Stimulated activated naive CD8-positive, alpha-beta T cell treated with anti-CD3 and anti-CD28 coated beads, Interleukin-15, Interleukin-2, amounts not matched to agents 100 ng/mL and 50 ng/mL, for 24 hours (primary cell): Measurements from ENCODE around the gene SMURF1.
"Not testable (repeated sequence)": the region's sequence is repeated elsewhere in the genome, so short reads cannot be mapped to it uniquely, and the experiment has no call there.

Experiments
- H3K27ac Mint-ChIP-seq: one replicate; pipeline ENCODE4 v1.8.0; 2021; ENCODE audit warnings: mild to moderate bottlenecking, mixed read lengths
- H3K27me3 Mint-ChIP-seq: one replicate; pipeline ENCODE4 v1.8.0; 2021; ENCODE audit warnings: mixed read lengths
- H3K36me3 Mint-ChIP-seq: one replicate; pipeline ENCODE4 v1.8.0; 2021; ENCODE audit warnings: low read depth, mixed read lengths
- H3K4me1 Mint-ChIP-seq: one replicate; pipeline ENCODE4 v1.8.0; 2021; ENCODE audit warnings: low read depth, mixed read lengths
- H3K4me3 Mint-ChIP-seq: one replicate; pipeline ENCODE4 v1.8.0; 2021; ENCODE audit warnings: mild to moderate bottlenecking, mixed read lengths
- H3K9me3 Mint-ChIP-seq: one replicate; pipeline ENCODE4 v1.8.0; 2021; ENCODE audit warnings: mixed read lengths

Gene SMURF1

DNA sequence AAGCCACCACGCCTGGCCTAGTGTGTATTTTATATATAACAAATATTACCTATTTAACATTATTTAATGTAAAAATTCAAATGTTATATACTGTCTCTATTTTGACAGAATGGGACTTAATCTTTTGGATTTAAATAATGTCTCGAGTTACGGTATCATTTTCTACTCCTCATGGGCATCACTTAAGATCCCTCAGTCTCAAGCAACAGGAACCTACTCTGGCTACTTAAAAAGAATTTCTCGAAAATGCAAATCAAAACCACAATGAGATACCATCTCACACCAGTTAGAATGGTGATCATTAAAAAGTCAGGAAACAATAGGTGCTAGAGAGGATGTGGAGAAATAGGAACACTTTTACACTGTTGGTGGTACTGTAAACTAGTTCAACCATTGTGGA is 19.8 kb upstream of the SMURF1 start:
- H3K9me3 Mint-ChIP-seq, H3K27ac Mint-ChIP-seq, H3K27me3 Mint-ChIP-seq, H3K4me1 Mint-ChIP-seq, H3K4me3 Mint-ChIP-seq, H3K36me3 Mint-ChIP-seq: not testable (repeated sequence)

DNA sequence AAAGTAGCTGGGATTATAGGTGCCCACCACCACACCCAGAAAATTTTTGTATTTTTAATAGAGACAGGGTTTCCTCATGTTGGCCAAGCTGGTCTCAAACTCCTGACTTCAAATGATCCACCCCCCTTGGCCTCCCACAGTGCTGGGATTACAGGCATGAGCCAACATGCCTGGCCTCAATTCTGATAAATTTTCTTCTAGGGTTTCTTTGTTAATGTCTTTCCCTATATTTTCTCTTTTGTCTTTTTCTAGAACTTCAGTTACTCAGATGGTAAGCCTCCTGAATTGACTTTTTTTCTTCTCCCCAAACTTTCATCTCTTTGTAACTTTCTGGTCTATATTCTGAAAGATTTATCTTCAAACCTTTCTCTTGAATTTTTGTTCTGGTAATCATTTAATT is 12.7 kb upstream of the SMURF1 start:
- H3K36me3 Mint-ChIP-seq = no peaks in the 10 kb centered on the region
- H3K27ac Mint-ChIP-seq = no peak overlapping the region
- peaks cover 3% of the 10 kb centered on the region for H3K27me3 Mint-ChIP-seq
- no peak overlapping the region for H3K4me3 Mint-ChIP-seq
- H3K4me1 Mint-ChIP-seq = peaks cover 4% of the 10 kb centered on the region
- H3K9me3 Mint-ChIP-seq = no peaks in the 10 kb centered on the region

DNA sequence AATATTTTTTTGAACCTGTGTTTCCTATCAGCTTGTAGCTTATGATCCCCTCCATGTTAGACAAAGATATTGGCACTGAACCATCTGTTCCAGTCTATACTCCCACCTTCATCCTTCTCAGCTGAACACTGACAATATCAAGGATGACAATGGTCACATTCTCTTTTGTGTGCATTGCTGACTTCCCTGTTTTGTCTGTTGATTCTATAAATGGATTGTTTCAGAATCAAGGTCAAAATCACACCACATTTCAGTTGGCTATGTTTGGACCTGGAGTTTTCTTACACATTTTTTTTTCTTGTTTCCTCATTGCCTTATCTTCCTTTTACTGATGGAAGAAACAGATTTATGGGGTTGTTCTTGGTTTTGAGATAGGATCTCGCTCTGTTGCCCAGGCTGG is 11.3 kb upstream of the SMURF1 start:
- no peaks in the 10 kb centered on the region for H3K36me3 Mint-ChIP-seq
- H3K4me1 Mint-ChIP-seq = peaks cover 4% of the 10 kb centered on the region
- H3K27ac Mint-ChIP-seq = no peak overlapping the region
- H3K4me3 Mint-ChIP-seq = no peak overlapping the region
- H3K27me3 Mint-ChIP-seq = peaks cover 3% of the 10 kb centered on the region
- no peaks in the 10 kb centered on the region for H3K9me3 Mint-ChIP-seq

DNA sequence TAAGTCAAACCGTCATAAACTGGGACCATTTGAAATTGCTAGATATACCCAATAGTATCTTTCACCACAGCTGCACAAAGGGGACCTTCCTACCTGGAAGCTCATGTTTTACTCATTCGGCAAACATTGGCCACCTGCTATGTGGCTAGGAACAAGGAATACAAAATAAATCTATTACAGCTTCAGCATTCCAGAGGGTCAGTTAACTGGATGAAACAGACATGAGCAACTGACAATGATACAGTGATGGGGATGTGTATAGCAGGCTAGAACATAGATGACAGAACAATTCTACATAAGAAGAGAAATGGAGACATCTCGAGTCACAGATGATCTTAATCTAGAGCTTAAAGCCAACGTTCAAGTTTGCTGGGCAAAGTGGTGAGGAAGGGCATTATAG is 3.1 kb upstream of the SMURF1 start:
- Mint-ChIP-seq H3K27me3 (no peaks in the 10 kb centered on the region), H3K9me3 (no peaks in the 10 kb centered on the region), H3K4me1 (peaks cover 16% of the 10 kb centered on the region), H3K36me3 (no peaks in the 10 kb centered on the region), H3K27ac (no peak overlapping the region), H3K4me3 (no peak overlapping the region)

DNA sequence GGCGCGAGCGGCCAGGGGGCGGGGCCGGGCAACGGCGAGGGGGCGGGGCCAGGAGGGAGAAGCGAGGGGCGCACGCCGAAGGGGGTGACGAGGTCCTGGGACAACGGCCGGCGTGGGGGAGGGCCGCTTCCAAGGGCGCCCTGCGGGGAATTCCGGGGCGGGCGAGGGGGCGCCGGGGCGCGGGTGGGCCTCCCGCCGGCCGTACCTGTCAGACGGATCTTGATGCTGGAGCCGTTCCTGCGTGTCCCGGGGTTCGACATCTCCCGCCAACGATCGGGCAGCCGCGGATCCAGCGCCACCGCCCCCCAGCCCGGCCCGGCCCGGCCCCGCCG is 421 bp downstream of the SMURF1 start:
- Mint-ChIP-seq H3K4me3 (peak overlapping the region; percentile 86), H3K9me3 (no peaks in the 10 kb centered on the region), H3K27me3 (no peaks in the 10 kb centered on the region), H3K4me1 (peaks cover 50% of the 10 kb centered on the region), H3K36me3 (no peaks in the 10 kb centered on the region), H3K27ac (peak overlapping the region; percentile 55)

DNA sequence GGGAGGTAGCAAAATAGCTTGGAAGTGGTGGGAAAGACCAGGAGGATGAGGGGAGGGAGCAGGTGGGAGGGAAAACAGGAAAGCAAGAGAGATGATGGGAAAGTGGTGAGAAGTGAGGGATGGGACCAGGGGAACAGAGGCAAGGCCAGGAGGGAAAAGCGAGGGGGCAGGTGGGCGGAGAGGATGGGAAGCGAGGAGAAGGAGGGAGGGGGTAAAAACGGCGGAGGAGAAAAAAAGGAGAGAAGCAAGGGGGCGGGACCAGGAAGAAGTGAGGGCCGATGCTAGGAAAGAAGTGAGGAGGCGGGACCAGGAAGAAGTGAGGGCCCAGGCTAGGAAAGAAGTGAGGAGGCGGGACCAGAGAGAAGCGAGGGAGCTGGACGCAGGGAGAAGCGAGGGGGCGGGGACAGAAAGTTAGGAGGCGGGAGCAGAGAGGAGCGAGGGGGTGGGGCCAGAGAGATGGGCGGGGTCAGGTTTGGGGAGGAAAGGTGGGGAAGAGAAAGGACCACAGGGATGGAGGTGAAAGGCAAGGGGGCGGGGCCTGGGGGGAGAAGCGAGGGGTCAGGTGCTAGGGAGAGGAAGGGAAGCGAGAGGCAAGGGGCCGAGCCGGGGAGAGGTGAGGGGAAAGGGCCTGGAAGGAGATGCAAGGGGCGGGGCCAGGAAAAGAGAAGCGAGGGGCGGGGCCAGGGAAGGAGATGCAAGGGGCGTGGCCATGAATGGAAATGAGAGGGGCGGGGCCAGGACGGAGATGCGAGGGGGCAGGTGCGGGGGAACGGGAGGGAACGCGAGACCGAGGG is 984 bp downstream of the SMURF1 start:
- Mint-ChIP-seq H3K27me3 (no peaks in the 10 kb centered on the region), H3K4me3 (peak overlapping the region; percentile 86), H3K27ac (peak overlapping the region; percentile 55), H3K9me3 (no peaks in the 10 kb centered on the region), H3K36me3 (no peaks in the 10 kb centered on the region), H3K4me1 (peaks cover 55% of the 10 kb centered on the region)

DNA sequence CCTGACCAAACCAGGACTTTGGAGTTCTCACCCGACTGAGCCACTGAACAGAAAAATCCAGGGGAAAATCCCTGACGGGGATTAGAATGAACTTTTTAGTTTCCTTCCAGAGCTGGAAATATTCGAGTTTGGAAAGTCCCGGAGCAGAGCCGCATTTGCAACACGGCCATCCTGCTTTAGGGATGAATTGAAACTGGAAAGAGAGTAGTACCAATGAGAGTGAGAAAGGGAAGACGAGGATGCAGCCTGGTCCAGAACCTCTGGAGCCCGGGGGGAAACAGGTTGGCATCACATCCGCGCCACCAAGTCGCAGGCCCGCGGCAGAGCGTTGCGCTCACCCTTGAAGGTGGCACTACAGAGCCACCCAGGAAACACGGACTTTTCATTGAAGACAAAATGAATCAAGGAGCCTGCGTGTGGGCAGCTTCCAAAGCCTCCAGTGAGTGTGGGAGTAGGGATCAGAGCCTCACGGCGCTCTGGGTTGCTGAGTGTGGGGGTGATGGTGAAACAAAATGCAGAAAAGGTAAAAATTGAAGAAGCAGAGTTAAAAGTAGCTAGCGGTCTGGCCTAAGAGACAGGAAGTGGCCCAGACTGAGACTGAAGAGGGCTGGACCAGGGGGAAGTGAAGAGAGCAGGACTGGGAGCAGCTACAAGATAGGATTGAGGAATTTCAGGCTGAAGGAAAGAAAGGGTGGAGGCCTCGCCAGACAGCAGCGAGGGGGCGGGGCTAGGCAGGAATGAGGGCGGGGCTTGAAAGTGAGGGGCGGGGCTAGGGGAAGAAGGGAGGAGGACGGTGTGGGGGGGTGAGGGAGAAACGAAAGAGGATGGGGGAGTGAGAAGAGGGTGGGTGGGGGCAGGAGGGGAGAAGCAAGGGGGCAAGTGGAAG is 1.8 kb downstream of the SMURF1 start:
- peak overlapping the region; percentile 90 for H3K27ac Mint-ChIP-seq
- H3K27me3 Mint-ChIP-seq = no peaks in the 10 kb centered on the region
- peak overlapping the region; percentile 86 for H3K4me3 Mint-ChIP-seq
- peaks cover 55% of the 10 kb centered on the region for H3K4me1 Mint-ChIP-seq
- H3K36me3 Mint-ChIP-seq = no peaks in the 10 kb centered on the region
- H3K9me3 Mint-ChIP-seq = no peaks in the 10 kb centered on the region

DNA sequence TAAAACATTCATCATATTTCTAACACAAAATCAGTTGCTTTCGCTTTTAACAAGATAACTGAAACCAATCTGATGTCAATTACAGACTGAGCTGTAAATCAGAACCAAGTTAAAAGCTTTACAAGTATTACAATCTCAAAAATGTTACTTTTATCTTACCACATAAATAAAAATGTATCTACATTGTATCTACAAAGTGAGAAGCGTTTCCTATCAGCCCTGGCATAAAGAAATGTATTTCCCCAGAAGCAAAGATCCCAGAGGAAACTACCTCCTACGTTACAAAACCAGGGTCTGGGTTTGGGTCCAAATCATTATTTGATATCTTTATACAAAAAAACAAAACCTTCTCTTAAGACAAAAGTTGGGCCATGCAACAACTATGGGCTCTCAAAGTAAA is 2.6 kb downstream of the SMURF1 start:
- peak overlapping the region; percentile 86 for H3K4me3 Mint-ChIP-seq
- H3K4me1 Mint-ChIP-seq = peaks cover 58% of the 10 kb centered on the region
- no peaks in the 10 kb centered on the region for H3K27me3 Mint-ChIP-seq
- H3K36me3 Mint-ChIP-seq = no peaks in the 10 kb centered on the region
- no peak overlapping the region for H3K27ac Mint-ChIP-seq
- no peaks in the 10 kb centered on the region for H3K9me3 Mint-ChIP-seq

DNA sequence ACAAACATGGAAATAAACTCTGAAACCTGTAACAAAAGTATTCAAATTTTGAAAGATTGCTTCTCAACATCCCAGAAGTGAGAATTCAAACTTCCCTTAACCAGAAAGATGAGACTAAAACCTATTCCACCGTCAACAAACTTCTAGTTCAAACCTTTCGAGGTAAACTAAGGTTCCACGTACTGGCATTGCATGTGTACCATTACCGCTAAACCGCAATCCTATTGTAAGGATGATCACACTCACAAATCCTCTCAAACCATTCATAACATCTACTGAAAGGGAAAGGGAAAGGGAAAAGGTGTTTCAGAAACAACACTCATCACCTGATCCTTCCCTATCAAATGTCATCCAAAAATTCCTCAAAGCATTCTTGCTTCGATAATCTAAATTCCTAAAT is 3.1 kb downstream of the SMURF1 start:
- H3K4me1 Mint-ChIP-seq = peaks cover 63% of the 10 kb centered on the region
- peak overlapping the region; percentile 86 for H3K4me3 Mint-ChIP-seq

DNA sequence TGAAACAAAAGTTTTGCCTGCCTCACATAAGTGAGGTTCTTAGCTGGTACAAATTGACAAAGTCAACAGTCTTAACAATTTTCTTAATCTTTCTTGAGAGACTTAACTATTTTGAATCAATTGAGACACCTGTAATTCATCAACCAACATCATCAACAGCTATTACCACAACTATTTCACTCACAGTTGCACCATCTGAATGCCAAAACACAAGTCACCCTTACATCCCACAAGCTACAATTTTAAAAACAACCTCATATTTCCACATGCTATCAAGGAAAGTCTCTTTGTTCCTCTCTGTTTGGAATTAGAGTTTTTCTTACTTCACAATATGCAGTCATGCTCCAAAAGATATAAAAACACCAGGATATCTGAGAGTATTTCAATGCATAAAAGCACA is 4.9 kb downstream of the SMURF1 start:
- Mint-ChIP-seq H3K4me3 (no peak overlapping the region), H3K27ac (peak overlapping the region; percentile 7), H3K4me1 (peaks cover 65% of the 10 kb centered on the region), H3K27me3 (no peaks in the 10 kb centered on the region), H3K36me3 (no peaks in the 10 kb centered on the region), H3K9me3 (no peaks in the 10 kb centered on the region)

More for the DNA sequence above, 3.1 kb downstream of the SMURF1 start:
- H3K27ac Mint-ChIP-seq = no peak overlapping the region
- H3K9me3 Mint-ChIP-seq = no peaks in the 10 kb centered on the region
- H3K27me3 Mint-ChIP-seq = no peaks in the 10 kb centered on the region
- H3K36me3 Mint-ChIP-seq = no peaks in the 10 kb centered on the region

DNA sequence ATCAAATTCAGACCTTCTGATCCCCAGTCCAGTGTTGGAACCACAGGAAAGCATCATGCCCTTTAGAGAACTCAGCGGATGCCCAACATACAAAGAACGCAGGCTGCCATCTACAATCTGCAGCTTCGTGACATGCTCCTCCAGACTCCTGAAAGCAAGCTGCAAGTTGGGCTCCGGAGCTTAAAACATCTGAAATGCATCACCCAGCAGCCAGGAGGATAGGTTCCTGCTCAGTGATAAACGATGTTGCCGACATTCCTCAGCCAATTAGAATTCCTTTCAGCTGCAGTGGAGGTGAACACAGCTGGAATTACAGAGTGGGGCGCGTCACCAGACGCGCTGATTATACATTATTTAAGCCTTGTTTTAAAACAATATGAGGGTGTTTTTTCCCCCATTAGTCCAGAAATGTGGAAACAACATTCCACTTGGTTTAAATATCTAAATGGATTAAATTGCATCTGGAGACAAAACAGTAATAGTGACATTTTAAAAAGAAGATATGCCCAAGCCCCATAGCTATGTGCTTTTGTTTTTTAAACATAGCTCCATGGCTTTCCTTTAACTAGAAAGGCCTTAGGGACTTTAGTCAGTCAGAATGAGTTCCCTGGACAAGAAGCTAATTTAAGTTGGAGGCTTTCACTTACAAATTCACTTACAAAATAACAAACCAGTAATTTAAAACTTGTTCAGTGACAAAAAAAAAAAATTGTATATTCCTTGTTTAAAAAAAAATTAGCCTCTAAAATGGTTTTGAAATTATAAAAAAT is 6.3 kb downstream of the SMURF1 start:
- Mint-ChIP-seq H3K27me3 (no peaks in the 10 kb centered on the region), H3K27ac (no peak overlapping the region), H3K9me3 (no peaks in the 10 kb centered on the region), H3K4me3 (no peak overlapping the region), H3K4me1 (peaks cover 77% of the 10 kb centered on the region), H3K36me3 (no peaks in the 10 kb centered on the region)

DNA sequence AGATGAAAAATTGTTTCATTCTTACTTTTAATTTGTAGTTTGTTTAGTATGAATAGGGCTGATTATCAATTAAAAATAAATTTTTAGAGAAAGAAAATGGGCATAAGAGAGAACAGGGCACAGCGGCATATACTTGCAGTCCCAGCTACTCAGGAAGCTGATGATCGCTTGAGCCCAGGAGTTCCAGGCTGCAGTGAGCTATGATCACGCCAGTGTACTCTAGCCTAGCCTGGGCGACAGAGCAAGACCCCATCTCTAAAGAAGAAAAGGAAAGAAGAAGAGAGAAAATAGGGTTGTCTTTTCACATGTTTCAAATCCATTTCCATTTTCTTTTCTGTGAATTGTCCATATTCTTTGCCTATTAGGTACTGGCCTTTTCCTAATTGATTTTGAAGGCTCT is 8.0 kb downstream of the SMURF1 start:
- peaks cover 73% of the 10 kb centered on the region for H3K4me1 Mint-ChIP-seq
- H3K9me3 Mint-ChIP-seq = no peaks in the 10 kb centered on the region
- no peak overlapping the region for H3K4me3 Mint-ChIP-seq
- H3K36me3 Mint-ChIP-seq = peaks cover 4% of the 10 kb centered on the region
- H3K27me3 Mint-ChIP-seq = no peaks in the 10 kb centered on the region
- no peak overlapping the region for H3K27ac Mint-ChIP-seq

DNA sequence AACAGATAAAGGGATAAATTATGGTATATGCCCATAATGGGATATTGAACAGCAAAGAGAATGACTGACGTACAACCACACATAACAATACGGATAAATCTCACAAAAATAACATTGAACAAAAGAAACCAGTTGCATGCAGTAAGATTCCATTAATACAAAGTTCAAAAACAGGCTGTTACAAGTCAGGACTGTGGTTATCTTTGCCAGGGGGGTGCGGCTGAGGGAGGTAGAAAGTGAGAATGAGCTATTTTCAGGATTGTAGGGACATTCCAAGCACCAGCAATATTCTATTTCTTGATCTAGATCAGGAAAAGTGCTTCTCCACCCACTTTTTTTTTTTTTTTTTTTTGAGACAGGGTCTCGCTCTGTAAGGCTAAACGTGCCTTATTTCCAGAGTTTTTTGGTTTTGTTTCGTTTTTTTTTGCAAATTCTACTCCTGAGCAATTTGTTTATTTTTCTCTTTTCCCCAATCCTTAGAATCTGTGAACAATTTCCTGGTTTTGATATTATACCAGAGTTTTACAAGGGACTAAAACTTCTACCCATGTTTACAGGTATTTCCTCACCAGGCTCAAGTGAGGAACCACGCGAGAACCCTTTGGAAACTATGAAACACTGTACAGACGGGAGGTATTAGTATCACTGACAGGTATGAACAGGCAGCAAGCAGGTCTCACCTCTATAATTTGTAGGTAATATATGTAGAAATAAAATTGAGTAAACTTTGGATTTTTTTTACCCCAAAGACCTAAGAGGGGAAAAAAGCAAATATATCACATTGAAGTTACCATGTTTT is 9.9 kb downstream of the SMURF1 start:
- Mint-ChIP-seq H3K4me1 (peaks cover 57% of the 10 kb centered on the region), H3K36me3 (peaks cover 4% of the 10 kb centered on the region), H3K27ac (no peak overlapping the region)

DNA sequence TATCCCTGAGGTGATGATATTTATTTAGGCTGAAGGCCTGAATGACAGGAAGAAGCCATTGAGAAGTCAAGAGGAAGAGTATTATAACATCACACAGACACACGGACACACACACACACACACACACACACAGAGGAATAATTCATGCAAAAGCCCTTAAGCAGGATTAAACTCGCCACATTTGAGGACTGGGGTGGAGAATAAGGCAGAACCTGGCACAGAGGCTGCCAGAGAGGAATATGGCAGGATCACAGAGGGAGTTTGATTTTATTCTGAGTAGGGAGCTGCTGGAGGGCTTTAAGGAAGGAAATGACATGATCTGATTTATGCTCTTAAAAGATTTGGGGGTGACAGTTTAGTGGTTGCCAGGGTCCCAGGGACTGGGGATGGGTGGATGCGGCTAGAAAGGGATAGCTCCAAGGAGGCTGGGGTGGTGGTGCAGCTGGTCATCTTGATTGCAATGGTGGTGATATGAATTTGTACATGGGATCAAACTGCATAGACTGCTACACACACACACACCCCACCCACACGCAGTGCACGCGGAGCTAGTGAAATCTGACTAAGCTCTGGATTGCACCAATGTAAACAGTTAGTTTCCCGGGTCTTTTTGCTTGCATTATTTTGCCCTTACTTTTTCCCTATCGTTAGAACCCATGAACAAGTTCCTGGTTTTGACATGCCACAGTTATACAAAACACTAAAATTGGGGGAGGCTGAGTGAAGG is 11.2 kb downstream of the SMURF1 start:
- no peaks in the 10 kb centered on the region for H3K27me3 Mint-ChIP-seq
- H3K9me3 Mint-ChIP-seq = no peaks in the 10 kb centered on the region
- peaks cover 52% of the 10 kb centered on the region for H3K4me1 Mint-ChIP-seq
- no peak overlapping the region for H3K27ac Mint-ChIP-seq
- peaks cover 4% of the 10 kb centered on the region for H3K36me3 Mint-ChIP-seq
- H3K4me3 Mint-ChIP-seq = no peak overlapping the region

More for the DNA sequence above, 9.9 kb downstream of the SMURF1 start:
- Mint-ChIP-seq H3K27me3 (no peaks in the 10 kb centered on the region), H3K9me3 (no peaks in the 10 kb centered on the region), H3K4me3 (no peak overlapping the region)
